Activated CD8-positive, alpha-beta memory T cell treated with anti-CD3 and anti-CD28 coated beads, Interleukin-2, amount 50 U/mL, for 1 hour (primary cell): Measurements from ENCODE around the gene RABGAP1.

ENCODE experiments used
- DNase-seq: peaks from one replicate; pipeline ENCODE4 v3.0.0-alpha.2; 2020; ENCODE audit errors: extremely low read depth

Gene RABGAP1

DNA sequence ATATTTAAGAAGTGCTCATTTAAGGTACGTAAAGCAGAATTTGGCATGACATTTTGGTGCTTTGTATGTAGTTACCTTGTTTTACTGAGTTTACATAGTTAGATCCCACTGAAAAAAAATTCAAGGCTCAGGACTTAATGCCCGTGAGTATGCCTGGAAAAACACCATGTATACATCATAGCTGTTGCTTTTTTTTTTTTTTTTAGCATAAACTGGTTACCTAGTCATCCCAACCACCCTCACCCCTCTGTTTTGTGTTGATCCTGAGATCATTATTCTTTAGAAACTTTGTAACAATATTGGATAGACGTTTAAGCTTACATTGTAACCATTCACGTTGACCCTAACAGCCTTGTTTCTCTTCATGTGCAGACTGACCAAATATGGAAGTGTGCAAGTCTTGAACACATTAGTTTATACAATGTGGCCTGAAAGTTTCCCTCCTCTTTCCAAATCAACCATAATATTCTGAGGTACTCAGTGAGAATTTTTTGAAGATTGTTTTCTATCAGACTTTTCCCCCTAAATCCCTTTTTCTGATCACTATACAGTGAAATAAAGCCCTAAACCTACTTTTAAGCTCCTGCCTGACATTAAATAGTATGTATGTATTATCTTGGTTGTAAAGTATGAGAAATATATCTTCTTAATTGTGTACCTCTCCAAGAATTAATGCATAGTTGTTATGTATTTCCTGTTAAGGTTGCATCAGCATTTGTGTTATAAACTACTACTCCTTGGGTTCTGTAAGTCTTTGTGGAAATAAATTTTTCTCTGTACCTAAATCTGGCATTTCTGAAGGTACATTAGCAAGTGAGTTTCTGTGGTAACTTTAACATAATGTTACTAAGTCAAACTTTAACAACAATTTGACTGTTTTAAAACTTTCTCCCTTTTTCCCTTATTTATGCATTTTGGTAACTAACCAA lies 4.4 kb downstream of the RABGAP1 start:
- no peak for DNase-seq

- DNase-seq: no peak
Observed at GRCh38 chr9:122946461-122947005, 5.7 kb downstream of the RABGAP1 start.

- DNase-seq: no peak
Observed at GRCh38 chr9:122948313-122948712, 7.5 kb downstream of the RABGAP1 start.

- DNase-seq: no peak
Observed at GRCh38 chr9:122949696-122950095, 8.9 kb downstream of the RABGAP1 start.

DNA sequence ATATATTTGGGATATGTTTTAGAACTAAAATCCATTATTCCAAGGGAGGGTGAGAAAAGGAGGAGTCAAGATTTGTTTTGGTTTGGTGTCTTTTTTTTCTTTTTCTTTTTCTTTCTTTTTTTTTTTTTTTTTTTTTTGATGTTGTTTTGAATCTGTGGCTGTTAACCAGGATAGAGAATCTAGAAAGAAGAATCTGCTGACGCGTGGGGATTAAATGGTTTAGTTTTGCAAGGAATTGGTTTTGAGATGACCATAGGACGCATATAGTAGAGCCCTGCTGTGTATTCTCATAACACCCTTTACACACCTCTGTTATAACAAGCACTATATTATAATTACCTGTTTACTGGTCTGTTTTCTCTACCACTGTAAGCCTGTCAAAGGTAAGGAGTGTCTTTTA lies 9.4 kb downstream of the RABGAP1 start:
- DNase-seq: no peak

GRCh38 chr9:122951056-122951455 lies 10.2 kb downstream of the RABGAP1 start:
- no peak for DNase-seq

DNA sequence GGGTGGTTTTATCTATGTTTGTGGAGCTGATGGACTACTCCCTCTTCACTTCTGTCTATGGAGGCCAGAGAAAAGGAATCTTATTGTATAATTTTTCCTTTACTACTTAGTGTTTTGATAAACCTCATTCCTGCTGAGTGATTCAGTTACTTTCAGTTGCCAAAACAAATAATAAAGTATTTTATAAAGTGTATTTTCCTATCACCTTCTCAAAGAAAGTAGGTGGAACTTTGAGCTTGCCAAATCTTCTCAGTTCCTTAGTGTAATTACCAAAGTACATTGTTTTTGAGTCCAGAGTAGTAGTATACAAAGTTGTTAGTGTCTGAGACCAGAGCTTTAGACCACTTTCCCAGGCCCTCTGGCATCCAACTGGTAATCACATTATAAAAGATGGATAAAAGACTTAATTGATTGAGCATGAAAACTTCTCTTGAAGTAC lies 13.5 kb downstream of the RABGAP1 start:
- no peak for DNase-seq

DNA sequence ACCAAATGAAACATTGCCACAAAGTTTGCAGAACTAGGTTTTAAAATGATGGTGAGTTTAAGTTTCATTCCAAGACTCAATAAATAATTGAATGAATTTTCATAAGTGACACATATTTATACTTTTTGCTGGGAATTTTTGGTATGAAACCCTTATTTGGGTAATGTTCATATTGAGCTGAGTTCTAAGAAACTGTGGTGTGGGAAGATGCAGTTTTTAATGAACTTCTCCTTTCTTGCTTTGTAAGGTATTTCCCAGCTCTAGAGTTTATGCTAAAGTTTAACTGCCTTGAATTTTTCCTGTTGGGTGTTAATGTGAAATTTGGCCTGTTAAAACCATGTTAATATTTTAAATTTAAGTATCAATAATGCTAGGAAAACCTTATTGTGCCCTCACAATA lies 15.1 kb downstream of the RABGAP1 start:
- no peak for DNase-seq

DNA sequence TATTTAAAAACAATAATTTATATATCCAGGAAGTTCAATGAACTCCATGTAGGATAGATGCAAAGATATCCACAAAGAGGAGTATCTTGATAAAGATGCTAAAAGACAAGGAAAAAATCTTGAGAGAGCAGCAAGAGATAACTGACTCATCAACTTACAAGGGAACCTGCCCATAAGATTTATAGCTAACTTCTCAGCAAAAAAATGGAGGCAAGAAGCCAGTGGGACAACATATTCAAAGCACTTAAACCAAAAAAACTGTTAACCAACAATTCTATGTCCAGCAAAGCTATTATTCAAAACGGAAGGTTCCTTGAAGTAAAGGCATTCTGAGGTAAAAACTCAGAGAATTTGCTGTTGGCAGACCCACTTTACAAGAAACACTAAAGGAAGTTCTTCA lies 20.3 kb downstream of the RABGAP1 start:
- no peak for DNase-seq

DNA sequence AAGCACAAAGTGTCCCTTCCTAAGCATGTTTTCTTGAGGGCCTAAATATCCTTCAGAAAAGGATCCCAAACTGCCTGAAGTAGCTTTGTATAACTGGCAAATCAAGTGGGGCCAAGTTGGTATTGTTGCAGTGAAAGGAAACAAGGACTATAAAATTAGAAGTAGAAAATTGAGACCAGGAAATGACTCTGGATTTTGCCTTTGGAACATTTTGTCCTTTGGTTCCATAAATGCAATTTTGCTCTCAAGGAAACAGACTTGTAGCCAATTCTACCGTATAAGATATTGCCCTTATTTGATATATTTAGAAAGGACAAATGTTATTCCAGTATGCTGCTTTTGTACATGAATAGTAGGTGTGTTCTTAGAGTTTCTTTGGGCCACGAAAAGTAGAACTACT lies 34.4 kb downstream of the RABGAP1 start:
- no peak for DNase-seq

DNA sequence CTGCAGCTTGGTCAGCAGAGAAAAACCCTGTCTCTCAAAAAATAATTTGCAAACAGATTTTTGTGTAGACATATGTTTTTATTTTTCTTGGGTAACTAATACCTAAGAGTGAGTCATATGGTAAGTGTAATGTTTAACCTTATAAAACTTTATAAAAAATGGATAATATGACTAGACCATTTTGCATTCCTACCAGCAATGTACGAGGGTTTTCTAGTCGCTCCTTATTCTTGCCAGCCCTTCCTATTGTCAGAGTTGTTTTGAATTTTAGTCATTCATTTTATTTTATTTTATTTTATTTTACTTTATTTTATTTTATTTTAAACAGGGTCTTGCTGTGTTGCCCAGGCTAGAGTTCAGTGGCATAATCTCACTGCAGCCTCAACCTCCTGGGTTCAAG lies 37.8 kb downstream of the RABGAP1 start:
- DNase-seq: no peak

DNA sequence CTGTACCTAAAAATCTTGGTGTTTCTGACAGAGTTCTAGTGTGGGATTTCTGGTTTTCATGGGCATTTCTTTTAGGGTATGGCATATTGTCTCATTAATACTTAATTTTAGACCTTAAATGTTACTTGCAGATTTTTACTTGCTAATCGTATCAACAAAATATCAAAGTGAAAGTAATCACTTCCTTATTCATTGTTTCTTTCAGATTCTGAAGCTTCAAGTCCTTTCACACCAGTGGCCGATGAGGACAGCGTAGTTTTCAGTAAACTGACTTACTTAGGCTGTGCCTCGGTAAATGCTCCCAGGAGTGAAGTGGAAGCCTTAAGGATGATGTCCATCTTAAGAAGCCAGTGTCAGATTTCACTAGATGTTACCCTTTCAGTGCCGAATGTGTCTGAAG lies 45.2 kb downstream of the RABGAP1 start:
- no peak for DNase-seq

DNA sequence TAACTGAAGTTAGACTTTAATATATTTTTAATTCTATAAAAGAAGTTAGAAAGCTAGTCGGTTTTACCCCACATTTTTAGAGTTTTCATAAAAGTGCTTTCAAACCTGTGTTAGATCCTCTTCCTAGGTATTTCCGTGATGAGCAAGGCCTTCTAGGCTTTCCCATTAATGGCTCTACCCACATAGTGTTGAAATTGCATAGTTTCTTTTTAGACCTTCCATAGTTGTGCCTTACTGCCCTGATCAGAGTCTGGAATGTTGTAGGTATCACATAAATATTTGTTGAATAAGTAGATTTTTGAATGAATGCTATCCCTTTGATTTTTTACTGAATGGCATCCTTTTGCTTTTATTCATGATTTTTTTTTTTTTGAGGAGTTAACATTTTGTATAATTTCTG lies 47.3 kb downstream of the RABGAP1 start:
- no peak for DNase-seq

GRCh38 chr9:122988920-122989621 lies 48.3 kb downstream of the RABGAP1 start:
- DNase-seq: no peak

- no peak for DNase-seq
Observed at GRCh38 chr9:122991370-122991830, 50.6 kb downstream of the RABGAP1 start.

DNA sequence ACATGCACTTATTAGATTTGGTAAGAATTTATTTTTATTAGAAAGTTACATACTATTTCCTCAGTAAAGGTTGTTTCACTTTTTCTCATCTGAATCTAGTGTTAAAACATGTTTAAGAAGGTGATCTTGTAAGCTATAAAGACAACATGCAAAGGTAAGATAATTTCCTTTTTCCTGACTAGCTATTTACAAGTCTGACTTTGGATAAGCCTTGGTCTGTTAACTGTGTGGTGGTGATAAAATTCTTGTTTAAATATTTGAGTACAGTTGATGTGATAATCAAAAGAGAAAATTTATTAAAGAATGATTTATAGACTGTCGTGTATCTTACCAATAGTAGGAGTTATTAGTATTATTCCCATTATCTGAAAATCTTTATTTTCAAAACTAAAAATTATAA lies 55.8 kb downstream of the RABGAP1 start:
- no peak for DNase-seq

DNA sequence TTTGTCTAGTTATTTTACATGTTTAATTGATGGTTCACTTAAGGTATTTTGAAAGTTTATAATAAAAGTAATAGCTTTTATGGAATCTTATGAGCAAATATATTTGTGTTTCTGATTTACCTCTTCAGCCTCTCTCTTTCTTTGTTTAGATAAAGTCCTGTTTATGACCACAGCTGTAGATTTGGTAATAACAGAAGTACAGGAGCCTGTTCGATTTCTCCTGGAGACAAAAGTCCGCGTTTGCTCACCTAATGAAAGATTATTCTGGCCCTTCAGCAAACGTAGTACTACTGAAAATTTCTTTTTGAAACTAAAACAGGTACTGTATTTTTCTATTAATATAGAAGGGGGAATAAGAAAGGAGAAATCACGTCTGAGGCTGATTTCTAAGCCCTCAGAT lies 57.6 kb downstream of the RABGAP1 start:
- DNase-seq: no peak

DNA sequence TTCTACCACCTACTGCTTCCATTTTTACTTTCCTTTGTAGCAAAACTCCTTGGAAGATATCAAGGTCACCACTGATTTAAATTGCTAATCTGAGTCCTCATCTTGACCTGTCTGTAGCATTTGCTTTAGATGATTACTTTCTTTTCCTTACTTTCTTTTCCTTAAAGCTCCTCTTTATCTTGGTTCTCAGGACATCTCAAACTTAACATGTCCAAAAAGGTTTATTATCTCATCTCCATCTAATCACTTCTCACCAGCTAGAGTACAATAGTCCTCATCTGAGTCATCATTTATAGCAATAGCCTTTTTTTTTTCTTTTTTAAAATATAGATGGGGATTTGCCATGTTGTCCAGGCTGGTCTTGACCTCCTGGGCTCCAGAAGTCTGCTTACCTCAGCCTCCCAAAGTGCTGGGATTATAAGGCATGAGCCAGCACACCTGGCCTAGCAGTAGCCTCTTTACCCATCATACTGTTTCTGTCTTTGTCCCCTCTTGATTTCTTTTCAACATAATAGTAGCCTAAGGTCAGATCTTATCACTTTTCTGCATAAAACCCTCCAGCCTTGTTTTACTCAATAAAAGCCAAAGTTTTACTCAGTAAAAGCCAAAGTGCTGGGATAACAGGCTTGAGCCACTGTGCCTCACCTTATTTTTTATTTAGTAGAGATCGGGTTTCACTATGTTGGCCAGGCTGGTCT lies 59.7 kb downstream of the RABGAP1 start:
- DNase-seq: no peak

DNA sequence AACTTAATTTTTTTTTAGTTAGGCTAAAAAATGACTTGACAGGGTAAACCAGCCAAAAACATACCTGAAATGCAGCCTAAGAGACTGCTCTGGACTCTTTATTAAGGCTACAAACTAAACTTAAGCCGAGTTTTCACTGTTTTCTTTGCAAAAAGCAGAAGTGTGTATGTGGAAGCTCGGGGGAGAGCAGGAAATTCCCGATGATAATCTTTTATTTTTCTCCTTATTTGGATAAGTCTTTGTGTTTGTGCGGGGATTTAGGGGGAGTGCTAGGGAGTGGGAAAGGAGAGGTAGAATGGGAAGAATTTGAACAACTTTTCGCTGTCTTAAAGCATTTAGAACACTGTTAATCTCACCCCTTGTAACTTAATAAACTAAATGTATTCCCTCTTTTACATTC lies 61.9 kb downstream of the RABGAP1 start:
- DNase-seq: no peak

- DNase-seq: no peak
Observed at GRCh38 chr9:123003466-123003865, 62.6 kb downstream of the RABGAP1 start.

DNA sequence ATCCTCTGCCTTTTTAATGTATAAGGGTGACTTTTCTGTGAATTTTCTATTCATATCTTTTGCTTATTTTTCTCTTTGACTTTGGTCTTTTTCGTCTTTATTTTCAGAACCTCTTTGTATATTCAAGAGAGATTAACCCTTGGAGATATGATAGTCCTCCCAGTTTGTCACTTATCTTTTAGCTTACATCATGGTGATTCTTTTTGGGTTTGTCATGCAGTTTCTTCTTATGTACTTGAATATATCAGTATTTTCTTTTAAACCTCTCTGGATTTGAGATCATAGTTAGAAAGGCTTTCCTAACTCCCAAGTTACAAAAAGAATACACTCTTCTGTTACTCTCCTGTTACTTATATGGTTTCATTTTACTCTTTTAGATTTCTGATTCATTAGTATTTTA lies 65.1 kb downstream of the RABGAP1 start:
- no peak for DNase-seq

GRCh38 chr9:123007269-123007668 lies 66.4 kb downstream of the RABGAP1 start:
- no peak for DNase-seq
